Peyer's patch (tissue), 4 donors: Measurements from ENCODE around the gene UQCR11. TPM values are rescaled to one million over a fixed set of nuclear protein-coding genes. Genes with fewer than 3 reads are reported as not detected.

Experiments
- DNase-seq, 3 donors: peaks; one replicate each; pipeline ENCODE4 v3.0.0-alpha.2; 2017 to 2019
- H3K27ac ChIP-seq, 4 donors: fragments of 200-600 bp; sonication (generic); one replicate each; pipeline ENCODE4 v1.5.1; 2016 to 2019
- H3K27me3 ChIP-seq, 2 donors: fragments of 200-600 bp; sonication (generic); one replicate each; pipeline ENCODE4 v1.5.1; 2019
- H3K36me3 ChIP-seq, 3 donors: fragments of 200-600 bp; sonication (generic); one replicate each; pipeline ENCODE4 v1.5.1; 2016 to 2019
- H3K4me1 ChIP-seq, 4 donors: fragments of 200-600 bp; sonication (generic); one replicate each; pipeline ENCODE4 v1.5.1; 2016 to 2019
- H3K4me3 ChIP-seq, 4 donors: fragments of 200-600 bp; sonication (generic); 1 replicate in 3 of 4; 2 replicates in 1 of 4; pipeline ENCODE4 v1.5.1; 2016 to 2019; ENCODE audit warnings: mild to moderate bottlenecking in 1 of 4
- H3K9me3 ChIP-seq, 4 donors: fragments of 200-600 bp; sonication (generic); one replicate each; pipeline ENCODE4 v1.5.1; 2016 to 2019; ENCODE audit warnings: mild to moderate bottlenecking in 1 of 4
- POLR2A ChIP-seq, 2 donors: fragments of 450-650 bp; IDR thresholded peaks; one replicate each; pipeline ENCODE4 v1.5.1; 2017; ENCODE audit warnings: antibody characterized with exemption in 2 of 2, mild to moderate bottlenecking in 2 of 2, moderate library complexity in 2 of 2
- total RNA-seq, 4 donors: library from RNA; depleted of rRNA; stranded (reverse); fragments of >200 nt; gene quantifications; one replicate each; pipeline ENCODE4 v1.1.0, GENCODE V29; 2016
- TF ChIP-seq, protein P1 (sequence below), 6 experiments: fragments of 450-650 bp in 4 of 6; fragments of 200-600 bp in 2 of 6; sonication (generic) in 1 of 6; IDR thresholded peaks; one replicate each; pipeline ENCODE4 v1.5.1; 2017 to 2019; ENCODE audit warnings: antibody characterized with exemption in 6 of 6, mild to moderate bottlenecking in 3 of 6, moderate library complexity in 1 of 6

Gene UQCR11
- total RNA-seq, 4 donors from 2014 or later, result 59.8 to 122 (median 94.3) TPM

DNA sequence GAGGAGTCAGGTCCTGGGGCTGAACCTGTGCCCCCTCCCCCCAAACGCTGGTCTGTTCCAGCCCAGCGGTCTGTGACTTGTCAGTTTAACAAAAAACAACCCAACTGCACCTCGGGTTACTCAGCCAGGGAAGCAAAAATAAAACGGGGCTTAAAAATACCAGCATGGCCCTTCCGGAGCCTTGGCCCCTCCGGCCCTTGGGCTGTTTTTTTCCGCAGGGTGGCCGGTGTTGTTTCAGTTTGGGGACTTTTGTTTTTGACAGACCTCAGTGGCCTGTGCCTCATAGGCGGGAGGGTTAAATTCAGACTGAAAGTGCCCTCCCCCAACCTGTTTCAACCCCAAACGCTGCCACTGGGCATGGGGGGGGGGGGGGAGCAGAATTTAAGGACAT is 43.2 kb upstream of the UQCR11 start:
- H3K27ac ChIP-seq, result peak overlapping the region in 3 of 4 donors; percentile 49 to 96 (median 84)

DNA sequence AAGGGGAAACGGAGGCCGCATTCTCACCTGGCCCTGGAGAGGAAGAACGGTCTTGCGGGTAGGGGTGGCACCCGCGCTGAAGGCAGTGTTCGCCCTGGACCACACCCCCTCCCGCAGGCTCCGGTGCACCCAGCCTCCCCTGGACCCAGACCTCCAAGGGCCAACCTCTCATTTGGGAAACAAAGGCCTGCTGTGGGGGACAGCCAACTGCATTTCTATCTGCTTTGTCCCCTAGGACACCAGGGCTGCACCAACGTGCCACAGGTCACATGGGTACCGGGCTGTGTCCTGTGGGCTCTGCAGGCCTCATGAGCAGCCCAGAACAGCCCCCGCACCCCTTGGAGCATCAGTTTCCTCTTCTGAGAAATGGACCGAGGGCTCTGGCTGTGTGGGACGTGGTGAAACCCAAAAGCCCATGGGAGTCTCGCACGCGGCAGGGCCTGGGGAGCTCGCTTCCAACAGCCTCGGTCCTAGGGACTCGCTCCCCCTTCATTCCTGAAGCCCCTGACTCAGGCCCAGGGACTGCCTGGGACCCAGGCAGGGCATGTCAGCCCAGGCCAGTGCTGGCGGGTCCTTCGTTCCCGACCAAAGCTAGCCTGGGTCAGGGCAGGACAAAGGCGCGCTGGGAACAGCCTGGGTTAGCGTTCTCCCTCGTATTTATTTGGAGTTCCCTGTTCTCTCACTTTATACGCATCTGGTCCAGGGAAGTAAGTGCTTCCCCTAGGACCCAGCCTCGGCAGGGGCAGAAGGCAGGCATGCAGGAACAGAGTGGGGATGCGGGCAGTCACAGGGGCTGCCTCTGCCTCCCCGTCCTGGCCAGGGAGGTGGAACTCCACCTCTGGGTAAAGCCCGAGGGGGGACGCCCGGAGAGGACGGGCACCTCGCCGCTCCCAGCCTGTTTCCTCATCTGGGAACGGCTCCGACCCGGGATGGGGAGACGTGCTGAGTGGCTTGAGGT is 42.5 kb upstream of the UQCR11 start:
- Histone ChIP-seq H3K9me3 (no peaks in the 10 kb centered on the region), H3K27me3 (no peaks in the 10 kb centered on the region), H3K4me1 (peaks cover 0 to 18% (median 13%) of the 10 kb centered on the region in 4 donors), H3K36me3 (peaks cover 0 to 40% (median 0%) of the 10 kb centered on the region in 3 donors), H3K4me3 (peak overlapping the region in 1 of 4 donors; percentile 25), H3K27ac (peak overlapping the region in 3 of 4 donors; percentile 49 to 96 (median 84))
- DNase-seq, result peak in 2 of 3 donors; percentile 56 to 61
- TF ChIP-seq, protein P1, sequence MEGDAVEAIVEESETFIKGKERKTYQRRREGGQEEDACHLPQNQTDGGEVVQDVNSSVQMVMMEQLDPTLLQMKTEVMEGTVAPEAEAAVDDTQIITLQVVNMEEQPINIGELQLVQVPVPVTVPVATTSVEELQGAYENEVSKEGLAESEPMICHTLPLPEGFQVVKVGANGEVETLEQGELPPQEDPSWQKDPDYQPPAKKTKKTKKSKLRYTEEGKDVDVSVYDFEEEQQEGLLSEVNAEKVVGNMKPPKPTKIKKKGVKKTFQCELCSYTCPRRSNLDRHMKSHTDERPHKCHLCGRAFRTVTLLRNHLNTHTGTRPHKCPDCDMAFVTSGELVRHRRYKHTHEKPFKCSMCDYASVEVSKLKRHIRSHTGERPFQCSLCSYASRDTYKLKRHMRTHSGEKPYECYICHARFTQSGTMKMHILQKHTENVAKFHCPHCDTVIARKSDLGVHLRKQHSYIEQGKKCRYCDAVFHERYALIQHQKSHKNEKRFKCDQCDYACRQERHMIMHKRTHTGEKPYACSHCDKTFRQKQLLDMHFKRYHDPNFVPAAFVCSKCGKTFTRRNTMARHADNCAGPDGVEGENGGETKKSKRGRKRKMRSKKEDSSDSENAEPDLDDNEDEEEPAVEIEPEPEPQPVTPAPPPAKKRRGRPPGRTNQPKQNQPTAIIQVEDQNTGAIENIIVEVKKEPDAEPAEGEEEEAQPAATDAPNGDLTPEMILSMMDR (IDR thresholded peaks at IDR 0.05), result no peak
- no peak for TF ChIP-seq POLR2A (IDR thresholded peaks at IDR 0.05)

More for the DNA sequence above, 43.2 kb upstream of the UQCR11 start:
- no peak for TF ChIP-seq POLR2A (IDR thresholded peaks at IDR 0.05)
- peaks cover 0 to 40% (median 0%) of the 10 kb centered on the region in 3 donors for H3K36me3 ChIP-seq
- H3K27me3 ChIP-seq, result no peaks in the 10 kb centered on the region
- peaks cover 0 to 20% (median 13%) of the 10 kb centered on the region in 4 donors for H3K4me1 ChIP-seq
- H3K4me3 ChIP-seq, result peak overlapping the region in 1 of 4 donors; percentile 25
- H3K9me3 ChIP-seq, result no peaks in the 10 kb centered on the region
- peak in 2 of 3 donors; percentile 62 to 68 for DNase-seq

- no peak for DNase-seq
- H3K36me3 ChIP-seq, result peaks cover 0 to 49% (median 0%) of the 10 kb centered on the region in 3 donors
- no peaks in the 10 kb centered on the region for H3K9me3 ChIP-seq
- no peak for TF ChIP-seq POLR2A (IDR thresholded peaks at IDR 0.05)
- TF ChIP-seq, protein P1 (IDR thresholded peaks at IDR 0.05), result no peak
- H3K4me3 ChIP-seq, result no peak overlapping the region
- H3K27ac ChIP-seq, result peak overlapping the region in 1 of 4 donors; percentile 96
- H3K27me3 ChIP-seq, result no peaks in the 10 kb centered on the region
- peaks cover 0 to 18% (median 13%) of the 10 kb centered on the region in 4 donors for H3K4me1 ChIP-seq
Measured at GRCh38 chr19:1646659-1647453, 41.6 kb upstream of the UQCR11 start.

DNA sequence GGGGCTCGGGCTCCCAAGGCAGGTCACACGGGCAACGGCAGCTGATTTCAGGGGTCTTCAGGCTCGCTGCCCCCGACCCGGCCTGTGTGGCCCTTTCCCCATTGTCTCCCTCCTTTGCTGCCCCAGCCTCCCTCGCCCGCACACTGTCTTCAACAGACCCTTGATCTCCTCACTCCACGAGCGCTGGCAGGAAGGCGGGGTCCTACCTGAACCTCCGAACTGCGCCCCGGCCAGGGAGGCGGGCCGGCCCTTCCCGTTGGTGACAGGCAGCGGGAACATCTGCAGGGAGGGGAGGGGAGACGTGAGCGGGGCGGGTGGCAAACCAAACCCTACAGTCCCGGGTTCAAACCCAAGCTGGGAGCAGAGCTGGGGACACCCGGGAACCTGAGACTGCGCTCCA is 40.9 kb upstream of the UQCR11 start:
- H3K27me3 ChIP-seq, result no peaks in the 10 kb centered on the region
- DNase-seq, result no peak
- H3K4me3 ChIP-seq, result no peak overlapping the region
- TF ChIP-seq, protein P1 (IDR thresholded peaks at IDR 0.05), result no peak
- TF ChIP-seq POLR2A (IDR thresholded peaks at IDR 0.05), result no peak
- peaks cover 0 to 18% (median 12%) of the 10 kb centered on the region in 4 donors for H3K4me1 ChIP-seq
- H3K9me3 ChIP-seq, result no peaks in the 10 kb centered on the region
- H3K36me3 ChIP-seq, result peaks cover 0 to 49% (median 0%) of the 10 kb centered on the region in 3 donors
- H3K27ac ChIP-seq, result no peak overlapping the region

DNA sequence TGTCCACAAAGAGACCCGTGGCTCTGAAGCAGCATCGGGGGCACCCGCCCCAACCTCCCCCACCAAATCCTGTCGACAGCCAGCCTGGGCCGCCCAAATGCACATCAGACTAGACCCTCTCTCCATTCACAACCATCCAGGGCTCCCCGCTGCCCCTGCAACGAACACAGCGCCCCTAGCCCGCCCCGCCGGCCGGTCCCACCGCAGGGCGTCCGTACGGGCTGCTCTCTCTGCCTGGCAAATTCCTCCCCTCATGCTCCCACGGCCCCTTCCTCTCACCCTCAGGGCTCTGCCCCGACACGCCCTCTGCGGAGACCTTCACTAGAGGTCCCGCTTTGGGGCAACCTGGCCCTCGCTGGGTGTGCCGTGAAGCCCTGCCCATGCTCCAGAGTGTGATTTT is 40.0 kb upstream of the UQCR11 start:
- H3K4me3 ChIP-seq, result no peak overlapping the region
- no peak overlapping the region for H3K27ac ChIP-seq
- TF ChIP-seq POLR2A (IDR thresholded peaks at IDR 0.05), result no peak
- TF ChIP-seq, protein P1 (IDR thresholded peaks at IDR 0.05), result no peak
- H3K4me1 ChIP-seq, result peaks cover 0 to 17% (median 7%) of the 10 kb centered on the region in 4 donors
- no peak for DNase-seq
- H3K36me3 ChIP-seq, result peaks cover 0 to 50% (median 0%) of the 10 kb centered on the region in 3 donors
- no peaks in the 10 kb centered on the region for H3K9me3 ChIP-seq
- no peaks in the 10 kb centered on the region for H3K27me3 ChIP-seq
